Colonic mucosa (tissue), 4 donors: Measurements from ENCODE around the gene ZIC3. TPM values are rescaled to one million over a fixed set of nuclear protein-coding genes. Genes with fewer than 3 reads are reported as not detected.

Experiments used
- DNase-seq: peaks from one replicate; pipeline ENCODE4 v3.0.0-alpha.2; 2020
- H3K27ac ChIP-seq: fragments of 200-600 bp; one replicate; pipeline ENCODE4 v1.8.0; 2021
- H3K27me3 ChIP-seq: fragments of 200-600 bp; one replicate; pipeline ENCODE4 v1.8.0; 2021
- H3K36me3 ChIP-seq: fragments of 200-600 bp; one replicate; pipeline ENCODE4 v1.8.0; 2021
- H3K4me1 ChIP-seq: fragments of 200-600 bp; one replicate; pipeline ENCODE4 v1.8.0; 2021; ENCODE audit warnings: mild to moderate bottlenecking
- H3K4me3 ChIP-seq: fragments of 200-600 bp; one replicate; pipeline ENCODE4 v1.8.0; 2021
- H3K9ac ChIP-seq, 2 donors: one replicate each; pipeline ENCODE4 v1.7.0; 2013; ENCODE audit warnings: control low read depth in 2 of 2, low read depth in 2 of 2, low read length in 2 of 2
- H3K9me3 ChIP-seq: fragments of 200-600 bp; one replicate; pipeline ENCODE4 v1.8.0; 2021
- intact Hi-C: fragments of 100-400 bp; cut with DNase I; formaldehyde crosslinking; loops from one replicate; pipeline ENCODE4 v1.14.1; 2022
- total RNA-seq, 2 donors: library from RNA; stranded (reverse); fragmentation: NEBNext Ultra II Directional in 1 of 2; extraction: Animal tissue kit (Norgen Biotek cat#: 25700) in 1 of 2; gene quantifications; one replicate each; pipeline ENCODE4 v1.2.1, GENCODE V29; 2021
- TF ChIP-seq, protein P1 (sequence below): fragments of 200-600 bp; IDR thresholded peaks from one replicate; pipeline ENCODE4 v1.8.0; 2022; ENCODE audit warnings: antibody characterized with exemption, mild to moderate bottlenecking
- donor health status: healthy.
- donor health status: DM: no; HTN: no; CAD: no.
- donor health status: DM: no; HTN: no; CAD: no.

The ZIC3 gene
- total RNA-seq, 2 donors from 2014 or later = not detected

DNA sequence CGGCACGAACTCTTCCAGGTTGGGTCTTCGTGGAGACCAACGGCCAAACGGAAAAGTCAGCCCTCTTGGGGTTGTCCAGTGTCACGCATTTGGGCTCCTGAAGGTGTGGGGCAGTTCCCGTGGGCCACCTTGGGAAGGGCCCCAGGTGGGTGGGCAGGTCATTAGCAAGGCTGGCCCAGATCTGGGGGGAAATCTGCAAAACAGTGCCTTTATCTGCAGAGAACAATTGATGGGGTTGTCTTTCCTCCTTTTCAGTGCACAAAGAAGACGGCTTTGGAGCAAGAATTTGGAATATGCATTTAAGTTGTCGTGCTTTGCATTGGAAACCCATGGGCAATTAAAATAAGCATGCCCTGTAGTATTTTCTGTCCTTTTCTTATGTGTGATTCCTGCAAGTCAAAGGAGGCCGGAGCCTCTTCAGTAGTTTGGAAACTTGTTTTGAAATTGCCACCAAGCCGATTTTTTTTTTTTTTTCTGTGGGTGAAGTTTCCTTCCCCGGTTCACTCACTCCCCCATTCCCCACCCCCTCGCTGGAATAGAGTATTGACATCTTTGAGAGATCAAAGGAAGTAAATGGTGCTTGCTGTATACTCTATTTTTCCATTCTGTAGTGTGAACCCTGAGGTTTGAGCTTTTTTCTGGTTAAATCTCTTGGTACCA is 9.8 kb downstream of the ZIC3 start:
- no peaks in the 10 kb centered on the region for H3K9me3 ChIP-seq
- intact Hi-C loops = no loop called here

DNA sequence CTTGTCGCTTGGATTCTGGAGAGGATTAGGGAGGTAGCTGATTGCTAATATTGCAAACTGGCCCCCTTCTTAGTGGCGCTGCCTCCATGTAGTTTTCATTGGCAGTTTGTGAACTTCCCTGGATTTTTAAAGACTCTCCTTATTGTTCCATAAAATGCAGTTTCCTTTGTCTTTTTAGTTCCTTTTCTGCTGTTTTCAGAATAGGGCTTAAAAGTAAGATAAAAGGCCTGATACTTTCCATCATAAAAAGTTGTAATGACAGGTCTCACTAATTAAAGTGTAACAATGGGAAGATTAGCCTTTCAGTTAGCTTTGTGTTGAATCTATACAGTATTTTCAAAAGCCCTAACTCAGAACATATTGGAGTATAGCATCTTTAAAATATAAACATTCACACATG is 21.2 kb downstream of the ZIC3 start:
- Histone ChIP-seq H3K4me3 (no peak overlapping the region), H3K27ac (no peak overlapping the region), H3K9ac (no peak overlapping the region), H3K4me1 (no peaks in the 10 kb centered on the region), H3K9me3 (no peaks in the 10 kb centered on the region), H3K36me3 (no peaks in the 10 kb centered on the region), H3K27me3 (no peaks in the 10 kb centered on the region)
- TF ChIP-seq, protein P1, sequence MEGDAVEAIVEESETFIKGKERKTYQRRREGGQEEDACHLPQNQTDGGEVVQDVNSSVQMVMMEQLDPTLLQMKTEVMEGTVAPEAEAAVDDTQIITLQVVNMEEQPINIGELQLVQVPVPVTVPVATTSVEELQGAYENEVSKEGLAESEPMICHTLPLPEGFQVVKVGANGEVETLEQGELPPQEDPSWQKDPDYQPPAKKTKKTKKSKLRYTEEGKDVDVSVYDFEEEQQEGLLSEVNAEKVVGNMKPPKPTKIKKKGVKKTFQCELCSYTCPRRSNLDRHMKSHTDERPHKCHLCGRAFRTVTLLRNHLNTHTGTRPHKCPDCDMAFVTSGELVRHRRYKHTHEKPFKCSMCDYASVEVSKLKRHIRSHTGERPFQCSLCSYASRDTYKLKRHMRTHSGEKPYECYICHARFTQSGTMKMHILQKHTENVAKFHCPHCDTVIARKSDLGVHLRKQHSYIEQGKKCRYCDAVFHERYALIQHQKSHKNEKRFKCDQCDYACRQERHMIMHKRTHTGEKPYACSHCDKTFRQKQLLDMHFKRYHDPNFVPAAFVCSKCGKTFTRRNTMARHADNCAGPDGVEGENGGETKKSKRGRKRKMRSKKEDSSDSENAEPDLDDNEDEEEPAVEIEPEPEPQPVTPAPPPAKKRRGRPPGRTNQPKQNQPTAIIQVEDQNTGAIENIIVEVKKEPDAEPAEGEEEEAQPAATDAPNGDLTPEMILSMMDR = no peak
- no peak for DNase-seq
- intact Hi-C loops = no loop called here

More for the DNA sequence above, 9.8 kb downstream of the ZIC3 start:
- H3K4me3 ChIP-seq = no peak overlapping the region
- no peak for DNase-seq
- no peak overlapping the region for H3K27ac ChIP-seq
- H3K4me1 ChIP-seq = no peaks in the 10 kb centered on the region
- H3K27me3 ChIP-seq = peaks cover 27% of the 10 kb centered on the region
- no peaks in the 10 kb centered on the region for H3K36me3 ChIP-seq
- H3K9ac ChIP-seq = no peak overlapping the region
- TF ChIP-seq, protein P1 = no peak

DNA sequence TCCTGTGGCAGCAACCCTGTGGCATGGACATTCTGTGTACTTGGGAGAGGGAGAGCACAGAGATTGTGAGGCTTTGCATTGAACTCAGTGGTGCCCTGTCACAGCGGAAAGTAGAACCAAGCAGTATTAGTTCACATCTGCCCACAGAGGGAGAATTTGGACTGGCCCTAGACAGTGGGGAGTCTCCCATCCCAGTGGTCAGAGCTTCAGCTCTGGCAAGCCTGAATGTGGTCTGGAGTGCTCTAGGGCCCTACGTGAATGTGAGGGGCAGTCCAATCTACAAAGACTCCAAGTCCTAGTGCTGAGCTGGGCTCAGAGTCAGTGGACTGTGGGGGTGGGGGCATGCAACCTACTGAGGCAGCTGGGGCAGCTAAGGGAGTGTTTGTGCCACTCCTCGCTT is 34.8 kb downstream of the ZIC3 start:
- H3K27me3 ChIP-seq = no peaks in the 10 kb centered on the region
- no peaks in the 10 kb centered on the region for H3K36me3 ChIP-seq
- H3K4me3 ChIP-seq = no peak overlapping the region
- no peak overlapping the region for H3K9ac ChIP-seq
- intact Hi-C loops = no loop called here
- DNase-seq = no peak
- H3K9me3 ChIP-seq = no peaks in the 10 kb centered on the region
- TF ChIP-seq, protein P1 = no peak
- H3K4me1 ChIP-seq = no peaks in the 10 kb centered on the region
- no peak overlapping the region for H3K27ac ChIP-seq
